ENCODE data around the gene CLCN1.

The CLCN1 gene

GRCh38 chr7:143300959-143301935, 14.7 kb upstream of the CLCN1 start:
- no peak overlapping the region for H3K4me2 ChIP-seq
- no peak for TF ChIP-seq CTCF (conservative IDR thresholded peaks at IDR 0.05; ENCODE audit: low read depth, low read length)
- H3K79me2 ChIP-seq (ENCODE audit: insufficient read depth, low read depth): no peaks in the 10 kb centered on the region
- H3K27me3 ChIP-seq (ENCODE audit: insufficient read depth, low read depth): no peaks in the 10 kb centered on the region
- no peak overlapping the region for H3K9ac ChIP-seq
- no peaks in the 10 kb centered on the region for H3K4me1 ChIP-seq (ENCODE audit: low read depth, poor library complexity, severe bottlenecking)
- H4K20me1 ChIP-seq (ENCODE audit: insufficient read depth): no peaks in the 10 kb centered on the region
- H3K4me3 ChIP-seq (IDR thresholded peaks at IDR 0.05; ENCODE audit: insufficient read depth, low read depth, low read length): no peak overlapping the region
- H3K36me3 ChIP-seq (ENCODE audit: insufficient read depth): peaks cover 33% of the 10 kb centered on the region; the same call in 1 of the 2 replicates
- H2AFZ ChIP-seq (ENCODE audit: low read depth): no peak overlapping the region
- no peak overlapping the region for H3K27ac ChIP-seq

GRCh38 chr7:143303733-143304132, 12.2 kb upstream of the CLCN1 start:
- Histone ChIP-seq H3K4me3 (IDR thresholded peaks at IDR 0.05; ENCODE audit: insufficient read depth, low read depth, low read length) (no peak overlapping the region), H3K27me3 (ENCODE audit: insufficient read depth, low read depth) (no peaks in the 10 kb centered on the region), H3K36me3 (ENCODE audit: insufficient read depth) (peaks cover 31% of the 10 kb centered on the region; the same call in 1 of the 2 replicates), H2AFZ (ENCODE audit: low read depth) (no peak overlapping the region), H4K20me1 (ENCODE audit: insufficient read depth) (no peaks in the 10 kb centered on the region), H3K79me2 (ENCODE audit: insufficient read depth, low read depth) (no peaks in the 10 kb centered on the region), H3K4me2 (no peak overlapping the region), H3K9ac (no peak overlapping the region), H3K27ac (no peak overlapping the region), H3K4me1 (ENCODE audit: low read depth, poor library complexity, severe bottlenecking) (no peaks in the 10 kb centered on the region)
- TF ChIP-seq CTCF (conservative IDR thresholded peaks at IDR 0.05; ENCODE audit: low read depth, low read length): no peak

GRCh38 chr7:143304938-143305337, 11.0 kb upstream of the CLCN1 start:
- no peaks in the 10 kb centered on the region for H3K79me2 ChIP-seq (ENCODE audit: insufficient read depth, low read depth)
- H3K4me2 ChIP-seq: no peak overlapping the region
- H2AFZ ChIP-seq (ENCODE audit: low read depth): no peak overlapping the region
- TF ChIP-seq CTCF (conservative IDR thresholded peaks at IDR 0.05; ENCODE audit: low read depth, low read length): no peak
- H3K4me1 ChIP-seq (ENCODE audit: low read depth, poor library complexity, severe bottlenecking): no peaks in the 10 kb centered on the region
- no peaks in the 10 kb centered on the region for H3K27me3 ChIP-seq (ENCODE audit: insufficient read depth, low read depth)
- no peaks in the 10 kb centered on the region for H4K20me1 ChIP-seq (ENCODE audit: insufficient read depth)
- H3K4me3 ChIP-seq (IDR thresholded peaks at IDR 0.05; ENCODE audit: insufficient read depth, low read depth, low read length): no peak overlapping the region
- H3K27ac ChIP-seq: no peak overlapping the region
- H3K36me3 ChIP-seq (ENCODE audit: insufficient read depth): peaks cover 20% of the 10 kb centered on the region; the same call in 1 of the 2 replicates
- H3K9ac ChIP-seq: no peak overlapping the region

- Histone ChIP-seq H4K20me1 (ENCODE audit: insufficient read depth) (no peaks in the 10 kb centered on the region), H3K4me1 (ENCODE audit: low read depth, poor library complexity, severe bottlenecking) (no peaks in the 10 kb centered on the region), H3K27ac (no peak overlapping the region), H3K27me3 (ENCODE audit: insufficient read depth, low read depth) (no peaks in the 10 kb centered on the region), H3K79me2 (ENCODE audit: insufficient read depth, low read depth) (no peaks in the 10 kb centered on the region), H3K36me3 (ENCODE audit: insufficient read depth) (peaks cover 16% of the 10 kb centered on the region; the same call in 1 of the 2 replicates), H3K9ac (no peak overlapping the region), H3K4me3 (IDR thresholded peaks at IDR 0.05; ENCODE audit: insufficient read depth, low read depth, low read length) (no peak overlapping the region), H3K4me2 (no peak overlapping the region), H2AFZ (ENCODE audit: low read depth) (no peak overlapping the region)
- TF ChIP-seq CTCF (conservative IDR thresholded peaks at IDR 0.05; ENCODE audit: low read depth, low read length): peak; percentile 73
Measured at GRCh38 chr7:143305423-143306070, 10.4 kb upstream of the CLCN1 start.
